ENCODE results near the gene BAIAP2L1. TPM values are rescaled to one million over a fixed set of nuclear protein-coding genes. Genes with fewer than 3 reads are reported as not detected.

BAIAP2L1 gene
- total RNA-seq, 1 donor from 2014 or later = 10.9 TPM

DNA sequence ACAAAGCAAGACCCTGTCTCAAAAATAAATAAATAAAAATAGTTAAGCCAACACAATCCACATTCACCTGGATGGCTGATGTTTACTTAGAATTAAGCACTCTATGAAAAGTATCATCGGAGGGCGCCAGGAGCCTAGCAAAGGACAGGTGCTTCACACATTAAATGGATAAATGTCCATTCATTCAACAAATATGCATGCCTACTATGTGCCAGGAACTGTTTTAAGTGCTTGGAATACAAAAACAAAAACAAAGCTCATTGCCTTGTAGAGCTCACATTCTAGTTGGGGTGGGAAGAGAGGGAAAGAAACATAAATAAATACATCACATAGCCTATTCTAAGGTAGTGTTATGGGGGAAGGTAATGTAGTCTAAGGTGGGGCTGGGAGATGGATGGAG, 4.1 kb downstream of the BAIAP2L1 start:
- H3K4me1 Mint-ChIP-seq (ENCODE audit: unreplicated experiment) = peaks cover 53% of the 10 kb centered on the region
- H3K4me3 Mint-ChIP-seq (ENCODE audit: unreplicated experiment) = no peak overlapping the region
- H3K27ac Mint-ChIP-seq (ENCODE audit: unreplicated experiment) = no peak overlapping the region
- H3K27me3 Mint-ChIP-seq (ENCODE audit: unreplicated experiment) = no peaks in the 10 kb centered on the region
- no peak for DNase-seq (ENCODE audit: extremely low spot score, unreplicated experiment)
- no peak for TF ChIP-seq CTCF (IDR thresholded peaks at IDR 0.05)
- no peaks in the 10 kb centered on the region for H3K36me3 Mint-ChIP-seq (ENCODE audit: unreplicated experiment)
- no peaks in the 10 kb centered on the region for H3K9me3 Mint-ChIP-seq (ENCODE audit: unreplicated experiment)

GRCh38 chr7:98395951-98396350, 4.9 kb downstream of the BAIAP2L1 start:
- Mint-ChIP-seq H3K36me3 (ENCODE audit: unreplicated experiment) (no peaks in the 10 kb centered on the region), H3K27ac (ENCODE audit: unreplicated experiment) (no peak overlapping the region), H3K4me1 (ENCODE audit: unreplicated experiment) (peaks cover 52% of the 10 kb centered on the region), H3K4me3 (ENCODE audit: unreplicated experiment) (no peak overlapping the region), H3K9me3 (ENCODE audit: unreplicated experiment) (no peaks in the 10 kb centered on the region), H3K27me3 (ENCODE audit: unreplicated experiment) (no peaks in the 10 kb centered on the region)
- no peak for DNase-seq (ENCODE audit: extremely low spot score, unreplicated experiment)
- no peak for TF ChIP-seq CTCF (IDR thresholded peaks at IDR 0.05)

DNA sequence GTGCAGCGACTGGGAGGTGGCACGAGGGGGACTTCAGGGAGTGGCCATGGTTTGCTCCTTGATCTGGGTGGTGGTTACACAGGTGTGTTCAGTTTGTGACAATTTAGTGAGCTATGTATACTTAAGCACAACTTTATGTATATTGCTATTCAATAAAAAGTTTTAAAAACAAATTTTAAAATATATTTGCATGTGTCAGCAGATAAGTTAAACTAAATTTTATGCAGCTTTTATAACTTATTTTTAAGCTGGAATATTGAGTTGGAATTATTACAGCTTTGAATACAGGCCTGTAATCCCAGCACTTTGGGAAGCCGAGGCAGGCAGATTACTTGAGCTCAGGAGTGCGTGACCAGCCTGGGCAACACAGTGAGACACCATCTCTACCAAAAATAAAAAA, 5.4 kb downstream of the BAIAP2L1 start:
- Mint-ChIP-seq H3K36me3 (ENCODE audit: unreplicated experiment) (no peaks in the 10 kb centered on the region), H3K27ac (ENCODE audit: unreplicated experiment) (peak overlapping the region; percentile 89), H3K4me3 (ENCODE audit: unreplicated experiment) (no peak overlapping the region), H3K9me3 (ENCODE audit: unreplicated experiment) (no peaks in the 10 kb centered on the region), H3K27me3 (ENCODE audit: unreplicated experiment) (no peaks in the 10 kb centered on the region), H3K4me1 (ENCODE audit: unreplicated experiment) (peaks cover 52% of the 10 kb centered on the region)
- DNase-seq (ENCODE audit: extremely low spot score, unreplicated experiment) = no peak
- TF ChIP-seq CTCF (IDR thresholded peaks at IDR 0.05) = no peak

GRCh38 chr7:98394377-98394836, 6.5 kb downstream of the BAIAP2L1 start:
- no peaks in the 10 kb centered on the region for H3K36me3 Mint-ChIP-seq (ENCODE audit: unreplicated experiment)
- DNase-seq (ENCODE audit: extremely low spot score, unreplicated experiment) = no peak
- no peaks in the 10 kb centered on the region for H3K27me3 Mint-ChIP-seq (ENCODE audit: unreplicated experiment)
- no peaks in the 10 kb centered on the region for H3K9me3 Mint-ChIP-seq (ENCODE audit: unreplicated experiment)
- TF ChIP-seq CTCF (IDR thresholded peaks at IDR 0.05) = no peak
- no peak overlapping the region for H3K4me3 Mint-ChIP-seq (ENCODE audit: unreplicated experiment)
- H3K4me1 Mint-ChIP-seq (ENCODE audit: unreplicated experiment) = peaks cover 46% of the 10 kb centered on the region
- H3K27ac Mint-ChIP-seq (ENCODE audit: unreplicated experiment) = peak overlapping the region; percentile 89

- no peak for DNase-seq (ENCODE audit: extremely low spot score, unreplicated experiment)
- Mint-ChIP-seq H3K27ac (ENCODE audit: unreplicated experiment) (no peak overlapping the region), H3K9me3 (ENCODE audit: unreplicated experiment) (no peaks in the 10 kb centered on the region), H3K27me3 (ENCODE audit: unreplicated experiment) (no peaks in the 10 kb centered on the region), H3K36me3 (ENCODE audit: unreplicated experiment) (no peaks in the 10 kb centered on the region), H3K4me3 (ENCODE audit: unreplicated experiment) (no peak overlapping the region), H3K4me1 (ENCODE audit: unreplicated experiment) (peaks cover 11% of the 10 kb centered on the region)
- TF ChIP-seq CTCF (IDR thresholded peaks at IDR 0.05) = no peak
Measured at GRCh38 chr7:98387544-98388226, 13.2 kb downstream of the BAIAP2L1 start.
